DND-41 (cell line): Measurements from ENCODE around the gene SESTD1.

Source experiments
- CTCF ChIP-seq: IDR thresholded peaks from 2 replicates; pipeline ENCODE4 v1.5.1; 2012; ENCODE audit warnings: borderline replicate concordance, low read length, moderate library complexity, mild to moderate bottlenecking; ENCODE audit not compliant: poor library complexity, severe bottlenecking; ENCODE audit errors: extremely low read depth
- EZH2 ChIP-seq: IDR thresholded peaks from 3 replicates; pipeline ENCODE4 v1.6.1; 2012; ENCODE audit warnings: borderline replicate concordance, low read depth, mild to moderate bottlenecking, moderate library complexity, low read length, inconsistent platforms; ENCODE audit not compliant: severe bottlenecking

- TF ChIP-seq CTCF, result no peak
- TF ChIP-seq EZH2, result no peak
These were observed 194.9 kb downstream of the SESTD1 start for GRCh38 chr2:179069685-179070084.
